UCSD-AML1 (cell line): Measurements from ENCODE around the gene LTN1.
"Not testable (repeated sequence)": the region's sequence is repeated elsewhere in the genome, so short reads cannot be mapped to it uniquely, and the experiment has no call there.

ENCODE experiments used
- DNase-seq: peaks from one replicate; lab custom pipeline; 2025; ENCODE audit not compliant: unreplicated experiment; lab: John Stamatoyannopoulos, UW

Gene LTN1

DNA sequence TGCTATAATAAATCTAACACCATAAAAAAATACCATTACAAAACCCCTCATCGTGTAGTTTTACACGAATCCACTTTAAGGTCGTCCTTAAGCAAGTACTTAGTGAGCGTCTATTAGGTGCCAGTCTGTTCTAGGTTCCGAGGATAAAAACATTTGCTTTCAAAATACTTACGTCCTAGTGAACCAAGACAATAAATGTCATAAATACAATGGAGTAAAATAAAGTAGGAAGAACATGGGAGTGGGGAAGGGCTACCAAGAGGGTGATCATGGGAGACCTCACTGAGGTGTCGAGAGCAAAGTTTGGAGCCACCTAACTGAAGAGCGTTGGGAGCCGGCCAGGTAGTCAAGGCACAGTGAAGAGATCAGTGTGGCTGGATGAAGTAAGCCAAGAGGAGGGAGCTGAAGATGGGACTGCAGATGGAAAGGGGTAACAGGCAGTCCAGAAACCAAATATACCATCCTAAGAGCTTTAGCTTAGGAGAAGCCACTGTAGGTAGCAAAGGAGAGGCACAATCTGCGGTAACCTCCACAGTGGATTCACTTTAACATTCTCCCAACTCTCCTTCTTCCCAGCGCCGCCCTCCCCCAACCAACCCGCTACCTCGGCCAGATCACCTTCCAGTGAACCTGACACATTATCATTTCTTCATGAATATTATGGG is 684 bp downstream of the LTN1 start:
- peak; percentile 42 for DNase-seq

DNA sequence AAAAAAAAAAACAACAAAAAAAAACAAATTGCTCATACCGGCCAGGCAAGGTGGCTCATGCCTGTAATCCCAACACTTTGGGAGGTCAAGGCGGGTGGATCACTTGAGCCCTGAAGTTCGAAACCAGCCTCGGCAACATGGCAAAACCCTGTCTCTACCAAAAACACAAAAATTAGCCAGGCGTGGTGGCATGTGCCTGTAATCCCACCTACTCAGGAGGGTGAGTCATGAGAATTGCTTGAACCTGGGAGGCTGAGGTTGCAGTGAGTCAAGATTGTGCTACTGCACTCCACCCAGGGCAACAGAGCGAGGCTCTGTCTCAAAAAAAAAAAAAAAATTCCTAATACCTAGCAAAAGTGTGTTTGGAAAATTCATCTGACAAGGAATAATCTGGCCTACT is 4.5 kb downstream of the LTN1 start:
- DNase-seq = not testable (repeated sequence)

DNA sequence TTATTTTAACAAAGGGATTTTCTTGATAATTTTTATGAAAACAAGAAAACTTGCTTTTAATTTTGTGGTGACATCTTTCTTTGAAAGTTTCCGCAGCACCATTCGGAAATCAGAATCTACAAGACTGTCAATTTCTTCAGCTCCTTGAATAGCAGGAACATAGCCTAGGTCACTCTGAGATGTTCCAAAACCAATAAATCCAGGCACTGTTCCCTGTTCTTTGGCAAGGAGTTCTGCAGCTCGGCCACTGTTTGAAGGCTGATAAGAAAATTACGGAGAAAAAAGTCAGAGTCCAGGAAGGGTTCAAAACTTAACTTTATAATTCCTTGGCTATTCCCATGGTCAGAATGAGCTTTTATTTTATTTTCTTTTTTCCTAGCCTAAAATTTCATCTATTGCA is 6.0 kb downstream of the LTN1 start:
- no peak for DNase-seq

GRCh38 chr21:28982637-28983036 is 10.0 kb downstream of the LTN1 start:
- no peak for DNase-seq

DNA sequence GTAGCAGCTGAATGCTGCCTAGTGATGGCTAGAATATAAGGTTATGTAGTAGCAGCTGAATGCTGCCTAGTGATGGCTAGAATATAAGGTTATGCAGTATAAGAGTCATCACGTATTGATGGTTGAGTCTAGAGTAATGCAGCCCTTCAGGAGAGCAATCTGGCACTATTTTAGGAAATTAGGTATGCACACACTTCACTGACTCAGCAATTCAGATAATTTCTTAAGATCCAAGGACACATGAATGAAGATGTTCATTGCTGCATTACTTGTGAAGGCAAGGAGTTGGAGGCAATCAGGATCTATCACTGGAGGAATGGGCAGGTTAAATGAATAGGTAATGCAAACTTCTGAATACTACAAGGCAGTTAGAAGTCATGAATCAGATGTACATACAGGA is 13.6 kb downstream of the LTN1 start:
- DNase-seq = no peak

DNA sequence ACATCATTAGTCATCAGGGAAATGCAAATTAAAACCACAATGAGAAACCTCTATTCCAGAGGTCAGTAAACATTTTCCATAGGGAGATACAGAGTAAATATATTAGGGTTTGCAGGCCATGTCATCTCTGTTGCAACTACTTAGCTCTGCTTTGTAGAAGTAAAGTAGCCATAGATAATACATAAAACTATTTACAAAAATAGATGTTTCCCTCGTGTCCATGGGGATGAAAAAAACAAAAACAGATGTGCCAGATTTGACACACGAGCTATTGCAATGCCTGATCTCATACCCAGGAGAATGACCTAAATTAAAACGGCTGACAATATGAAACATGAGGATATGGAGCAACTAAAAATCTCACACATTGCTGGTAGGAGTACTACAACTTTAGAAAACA is 17.3 kb downstream of the LTN1 start:
- no peak for DNase-seq

GRCh38 chr21:28974531-28975227 is 18.0 kb downstream of the LTN1 start:
- DNase-seq = no peak

GRCh38 chr21:28972398-28972797 is 20.3 kb downstream of the LTN1 start:
- DNase-seq = no peak

GRCh38 chr21:28971171-28971570 is 21.5 kb downstream of the LTN1 start:
- DNase-seq = no peak

- no peak for DNase-seq
Measured at GRCh38 chr21:28963831-28964230, 28.8 kb downstream of the LTN1 start.

DNA sequence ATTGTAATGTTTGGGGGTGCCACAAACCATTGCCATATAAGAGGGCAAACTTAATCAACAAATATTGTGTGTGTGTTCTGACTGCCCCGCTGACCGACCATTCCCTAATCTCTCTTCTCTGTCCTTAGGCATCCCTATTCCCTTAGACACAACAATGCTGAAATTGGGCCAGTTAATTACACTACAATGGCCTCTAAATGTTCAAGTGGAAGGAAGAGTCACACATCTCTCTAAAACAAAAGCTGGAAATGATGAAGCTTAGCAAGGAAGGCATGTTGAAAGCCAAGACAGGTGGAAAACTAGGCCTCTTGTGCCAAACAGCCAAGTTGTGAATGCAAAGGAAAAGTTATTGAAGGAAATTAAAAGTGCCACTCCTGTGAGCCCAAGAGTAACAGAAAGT is 30.2 kb downstream of the LTN1 start:
- DNase-seq = no peak

DNA sequence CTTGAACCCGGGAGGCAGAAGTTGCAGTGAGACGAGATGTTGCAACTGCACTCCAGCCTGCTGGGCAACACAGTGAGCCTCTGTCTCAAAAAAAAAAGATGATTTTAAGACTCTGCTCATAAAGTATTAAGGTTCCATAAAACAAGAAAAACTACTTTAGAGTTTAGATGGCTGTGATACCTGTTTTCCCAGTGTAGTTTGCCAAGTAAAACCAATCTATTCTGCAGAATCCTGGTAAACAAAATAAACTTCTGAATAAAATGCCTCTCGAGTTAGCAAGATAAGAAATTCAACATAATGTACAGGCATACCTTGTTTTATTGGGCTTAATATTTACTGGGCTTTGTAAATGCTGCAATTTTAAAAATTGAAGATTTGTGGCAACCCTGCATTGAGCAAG is 30.8 kb downstream of the LTN1 start:
- no peak for DNase-seq

- DNase-seq = no peak
Measured at GRCh38 chr21:28960245-28960644, 32.4 kb downstream of the LTN1 start.

DNA sequence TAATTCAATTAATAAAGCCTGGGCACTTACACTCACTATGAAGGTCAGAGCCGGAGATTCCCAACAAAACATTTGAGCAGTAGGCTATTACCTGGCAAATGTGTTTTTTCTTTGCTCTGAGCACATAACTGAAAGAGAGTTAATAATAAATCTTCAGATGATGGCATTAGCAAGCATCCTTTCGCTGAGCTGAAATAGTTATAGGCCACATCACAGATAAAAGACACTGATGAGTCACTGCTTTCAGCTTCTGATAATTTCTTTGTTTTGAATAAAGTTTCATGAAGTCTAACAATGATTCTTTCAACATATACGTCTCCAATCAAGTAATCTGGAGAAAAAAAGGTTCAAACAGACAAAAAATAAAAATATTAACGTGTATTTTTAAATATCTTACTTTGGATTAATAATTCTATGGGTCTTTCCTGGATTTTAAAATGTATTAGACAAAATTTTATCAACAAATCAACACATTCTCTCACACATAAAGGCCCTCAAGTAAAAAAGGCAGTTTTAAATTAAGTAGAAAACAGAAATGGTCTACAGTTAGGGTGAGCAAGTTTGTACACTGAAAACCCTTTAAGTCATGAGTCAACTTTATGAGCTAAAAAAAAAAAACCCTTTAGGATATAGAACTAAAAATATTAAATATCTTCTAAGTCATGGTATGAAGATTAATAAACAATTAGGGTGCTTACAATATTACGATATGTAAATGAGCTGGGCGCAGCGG is 33.1 kb downstream of the LTN1 start:
- DNase-seq = no peak

DNA sequence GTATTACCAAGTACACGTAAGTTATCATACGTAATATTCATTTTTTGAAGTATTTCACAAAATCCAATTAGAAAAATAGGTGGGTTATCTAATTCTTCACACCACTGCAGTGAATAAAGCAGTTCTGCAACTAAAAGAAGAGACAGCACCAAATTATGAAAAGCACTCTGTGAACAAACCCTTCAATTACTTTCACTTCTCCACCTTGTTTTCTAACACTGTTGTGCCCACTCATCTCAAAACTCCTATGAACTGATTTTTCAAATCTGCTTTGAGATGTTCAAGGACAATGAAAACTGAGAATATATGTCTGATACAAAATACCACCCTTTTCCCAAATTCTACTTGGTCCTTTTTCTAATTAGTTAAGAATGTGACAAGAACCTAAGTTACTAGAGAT is 39.4 kb downstream of the LTN1 start:
- DNase-seq = no peak

DNA sequence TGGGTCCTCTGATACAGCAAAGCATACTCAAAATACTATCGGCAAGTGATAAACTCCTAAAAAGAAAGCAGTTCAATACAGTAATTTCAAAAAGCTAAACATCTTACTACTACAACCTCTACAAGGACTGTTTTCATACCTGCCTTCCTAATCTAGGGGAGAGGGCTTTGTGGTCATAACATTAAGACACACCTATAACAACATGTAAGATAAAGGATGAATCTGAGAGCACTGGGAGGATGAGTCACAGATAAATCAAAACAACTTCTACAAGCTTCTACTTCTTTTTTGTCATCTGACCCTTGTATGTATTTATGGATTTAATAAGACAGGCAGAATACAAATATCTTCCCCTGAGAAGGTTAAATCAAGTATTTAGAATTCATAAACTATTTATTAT is 40.0 kb downstream of the LTN1 start:
- DNase-seq = no peak

DNA sequence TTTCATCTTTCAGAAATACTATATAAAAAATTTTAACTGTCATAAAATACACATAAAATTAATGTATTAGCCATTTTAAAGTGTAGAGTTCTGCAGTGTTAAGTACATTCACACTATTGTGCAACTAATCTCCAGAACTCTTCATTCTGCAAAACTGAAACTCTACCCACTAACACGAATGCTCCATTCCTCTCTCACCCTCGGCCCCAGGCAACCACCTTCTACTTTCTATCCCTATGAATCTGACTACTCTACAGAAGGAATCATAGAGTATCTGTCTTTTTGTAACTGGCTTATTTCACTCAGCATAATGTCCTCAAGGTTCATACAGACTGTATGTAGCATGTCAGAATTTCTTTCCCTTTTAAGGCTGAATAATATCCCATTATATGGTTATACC is 43.4 kb downstream of the LTN1 start:
- DNase-seq = no peak

GRCh38 chr21:28944296-28944695 is 48.4 kb downstream of the LTN1 start:
- DNase-seq = no peak

GRCh38 chr21:28943631-28944030 is 49.0 kb downstream of the LTN1 start:
- no peak for DNase-seq

GRCh38 chr21:28938726-28939125 is 54.0 kb downstream of the LTN1 start:
- no peak for DNase-seq

GRCh38 chr21:28937737-28938136 is 54.9 kb downstream of the LTN1 start:
- no peak for DNase-seq

- DNase-seq = no peak
Measured at GRCh38 chr21:28936721-28937120, 56.0 kb downstream of the LTN1 start.
